ENCODE results near the gene DTNB. TPM values are rescaled to one million over a fixed set of nuclear protein-coding genes. Genes with fewer than 3 reads are reported as not detected.
"Not testable (repeated sequence)": the region's sequence is repeated elsewhere in the genome, so short reads cannot be mapped to it uniquely, and the experiment has no call there.

The DTNB gene
- total RNA-seq, 1 donor from 2014 or later = 28.9 TPM

GRCh38 chr2:25552318-25552717, 121.1 kb downstream of the DTNB start:
- TF ChIP-seq CTCF (IDR thresholded peaks at IDR 0.05) = no peak
- ChIA-PET CTCF (no interaction called here), POLR2A (interaction anchor here (1.2 kb wide), 1 partner anchor 190 kb away, joined by 4 read pairs; no protein-coding TSS in a partner anchor)
- H3K27ac Mint-ChIP-seq = no peak overlapping the region
- H3K36me3 Mint-ChIP-seq (ENCODE audit: low read depth) = no peaks in the 10 kb centered on the region
- DNase-seq = no peak
- H3K9me3 Mint-ChIP-seq = no peaks in the 10 kb centered on the region
- intact Hi-C loops (cut with micrococcal nuclease) = no loop called here
- H3K4me3 Mint-ChIP-seq = no peak overlapping the region
- no peaks in the 10 kb centered on the region for H3K27me3 Mint-ChIP-seq
- peaks cover 9% of the 10 kb centered on the region for H3K4me1 Mint-ChIP-seq
- no peak for ATAC-seq (ENCODE audit: low read depth)

- CTCF ChIA-PET = no interaction called here
- no peak for DNase-seq
- Mint-ChIP-seq H3K9me3 (no peaks in the 10 kb centered on the region), H3K27me3 (no peaks in the 10 kb centered on the region), H3K36me3 (ENCODE audit: low read depth) (no peaks in the 10 kb centered on the region), H3K4me3 (no peak overlapping the region), H3K4me1 (no peaks in the 10 kb centered on the region), H3K27ac (no peak overlapping the region)
- no peak for TF ChIP-seq CTCF (IDR thresholded peaks at IDR 0.05)
- POLR2A ChIA-PET = interaction anchor here (1.2 kb wide), 1 partner anchor 189 kb away, joined by 4 read pairs; no protein-coding TSS in a partner anchor
- no peak for ATAC-seq (ENCODE audit: low read depth)
- intact Hi-C loops (cut with micrococcal nuclease) = no loop called here
These were observed 122.1 kb downstream of the DTNB start for GRCh38 chr2:25551316-25551715.

- H3K27me3 Mint-ChIP-seq; ATAC-seq (ENCODE audit: low read depth); intact Hi-C loops (cut with micrococcal nuclease); DNase-seq; H3K4me3 Mint-ChIP-seq; H3K4me1 Mint-ChIP-seq; H3K9me3 Mint-ChIP-seq; POLR2A ChIA-PET; H3K36me3 Mint-ChIP-seq (ENCODE audit: low read depth); CTCF ChIA-PET; H3K27ac Mint-ChIP-seq: not testable (repeated sequence)
These were observed 123.8 kb downstream of the DTNB start for GRCh38 chr2:25549571-25549970.

- TF ChIP-seq CTCF (IDR thresholded peaks at IDR 0.05) = no peak
- DNase-seq (no peak), ATAC-seq (ENCODE audit: low read depth) (no peak)
- Mint-ChIP-seq H3K4me3 (no peak overlapping the region), H3K9me3 (no peaks in the 10 kb centered on the region), H3K36me3 (ENCODE audit: low read depth) (no peaks in the 10 kb centered on the region), H3K27ac (no peak overlapping the region), H3K27me3 (no peaks in the 10 kb centered on the region), H3K4me1 (no peaks in the 10 kb centered on the region)
- intact Hi-C loops (cut with micrococcal nuclease) = no loop called here
- CTCF ChIA-PET = no interaction called here
- POLR2A ChIA-PET = no interaction called here
These were observed 124.8 kb downstream of the DTNB start for GRCh38 chr2:25548601-25549000.

GRCh38 chr2:25546852-25547251, 126.5 kb downstream of the DTNB start:
- DNase-seq (no peak), ATAC-seq (ENCODE audit: low read depth) (no peak)
- no peaks in the 10 kb centered on the region for H3K36me3 Mint-ChIP-seq (ENCODE audit: low read depth)
- H3K27me3 Mint-ChIP-seq = no peaks in the 10 kb centered on the region
- no peaks in the 10 kb centered on the region for H3K4me1 Mint-ChIP-seq
- H3K27ac Mint-ChIP-seq = no peak overlapping the region
- ChIA-PET POLR2A (interaction anchor here (0.6 kb wide), 1 partner anchor 34 kb away, joined by 4 read pairs; no protein-coding TSS in a partner anchor), CTCF (no interaction called here)
- no peak overlapping the region for H3K4me3 Mint-ChIP-seq
- no peaks in the 10 kb centered on the region for H3K9me3 Mint-ChIP-seq
- no peak for TF ChIP-seq CTCF (IDR thresholded peaks at IDR 0.05)
- intact Hi-C loops (cut with micrococcal nuclease) = no loop called here

- Mint-ChIP-seq H3K4me3 (no peak overlapping the region), H3K27ac (no peak overlapping the region), H3K9me3 (no peaks in the 10 kb centered on the region), H3K27me3 (no peaks in the 10 kb centered on the region), H3K36me3 (ENCODE audit: low read depth) (no peaks in the 10 kb centered on the region), H3K4me1 (no peaks in the 10 kb centered on the region)
- intact Hi-C loops (cut with micrococcal nuclease) = no loop called here
- no peak for TF ChIP-seq CTCF (IDR thresholded peaks at IDR 0.05)
- ChIA-PET CTCF (no interaction called here), POLR2A (no interaction called here)
- ATAC-seq (ENCODE audit: low read depth) (no peak), DNase-seq (no peak)
These were observed 127.5 kb downstream of the DTNB start for GRCh38 chr2:25545899-25546298.

All from activated B cell treated with CpG ODN at 0.5 μM for 24 hours (primary cell).